Measurements from ENCODE around the gene ARMC7. TPM values are rescaled to one million over a fixed set of nuclear protein-coding genes. Genes with fewer than 3 reads are reported as not detected.
A peak's percentile ranks its signal among the peaks of the same experiment; 100 is the strongest.

ARMC7 gene
- total RNA-seq, 1 donor from 2014 or later, result 2.4 TPM

DNA sequence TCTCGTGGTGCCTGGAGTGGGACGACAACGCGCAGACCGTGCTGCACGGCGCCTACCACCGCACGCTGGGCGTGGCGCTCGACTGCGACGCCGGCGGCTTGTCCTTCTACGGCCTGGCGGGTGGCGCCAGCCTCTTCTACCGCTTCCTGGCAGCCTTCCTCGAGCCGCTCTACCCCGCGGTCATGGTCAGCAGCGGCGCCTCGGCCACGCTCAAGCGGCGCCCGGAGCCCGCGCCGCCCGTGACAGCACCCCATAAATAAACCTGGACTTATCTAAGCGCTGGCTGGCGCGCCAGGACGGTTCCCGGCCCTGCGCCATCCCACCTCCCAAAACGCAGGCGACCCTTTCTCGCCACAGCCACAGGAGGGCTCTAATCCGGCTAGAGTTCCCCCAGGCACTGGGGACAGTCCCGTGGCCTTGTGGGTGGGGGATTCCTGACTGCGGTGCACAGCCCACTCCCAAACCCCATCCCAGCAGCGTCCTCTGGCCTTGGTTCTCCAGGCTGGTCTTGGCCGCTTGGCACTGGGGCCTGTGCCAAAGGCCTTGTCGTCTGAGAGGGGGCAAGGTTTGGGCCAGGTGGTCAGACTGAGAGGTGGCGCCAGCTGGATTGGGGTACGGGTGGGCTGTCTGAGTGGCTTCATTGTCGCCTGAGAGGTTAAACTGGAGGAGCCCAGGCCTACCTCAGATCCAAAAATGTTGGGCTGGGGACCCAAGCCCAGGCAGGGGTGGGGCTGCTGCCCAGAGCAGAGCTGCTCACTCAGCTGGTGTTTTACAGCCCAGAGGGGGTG, 32.1 kb upstream of the ARMC7 start:
- FAIRE-seq (no peak), DNase-seq (ENCODE audit: low spot score in 2 of 2) (peak; percentile 69 to 79)

DNA sequence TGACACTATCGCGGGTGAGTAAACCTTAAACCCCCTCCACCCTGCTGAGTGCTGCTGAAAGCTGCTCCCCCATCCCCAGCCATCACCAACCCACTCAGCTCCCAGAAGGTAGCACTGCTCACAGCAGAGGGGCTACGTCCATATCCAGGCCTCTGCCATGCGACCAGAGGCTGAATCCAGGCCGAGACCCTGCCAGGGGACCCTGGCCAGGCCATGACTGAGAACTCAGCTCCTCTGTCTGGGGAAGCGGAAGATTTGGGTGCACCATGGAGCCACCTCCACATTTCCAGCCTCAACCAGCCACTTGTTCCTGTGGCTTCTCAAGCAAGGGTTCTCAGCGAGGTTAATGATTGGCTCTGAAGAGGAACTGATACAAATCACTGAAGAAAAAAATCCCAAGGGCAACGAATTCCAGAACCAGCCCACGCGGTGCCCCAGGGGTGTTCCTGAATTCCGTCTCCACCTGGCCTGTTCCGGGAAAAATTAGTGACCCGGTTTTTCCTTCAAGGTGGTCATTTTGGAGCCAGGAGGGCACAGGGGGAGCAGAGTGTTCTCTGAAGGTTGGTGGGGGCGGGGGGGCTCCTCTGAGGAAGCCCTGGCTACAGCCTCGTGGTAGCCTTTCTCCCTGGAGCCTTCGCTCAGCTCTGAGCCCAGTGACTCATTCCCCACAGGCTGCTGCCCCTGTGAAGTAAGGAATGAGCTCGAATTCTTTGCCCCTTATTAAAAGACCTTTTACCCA, 31.3 kb upstream of the ARMC7 start:
- no peak for DNase-seq (ENCODE audit: low spot score in 2 of 2)
- no peak for FAIRE-seq

DNA sequence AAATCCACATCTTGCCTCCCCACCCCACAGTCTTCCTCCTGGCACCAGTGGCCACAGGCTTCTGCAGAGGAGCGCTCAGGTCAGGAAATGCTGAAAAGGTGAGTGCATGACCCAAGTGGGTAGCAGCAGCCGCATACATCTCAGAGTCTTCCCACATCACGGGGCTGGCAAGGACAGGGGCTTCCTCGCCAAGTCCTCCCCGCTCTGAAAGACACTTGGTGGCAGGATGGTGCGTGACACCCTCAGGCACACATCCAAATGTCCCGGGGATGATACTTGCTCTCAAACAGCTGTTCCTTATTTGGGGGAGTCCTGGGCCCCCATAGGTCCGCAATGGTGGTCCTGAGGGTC, 30.8 kb upstream of the ARMC7 start:
- DNase-seq (ENCODE audit: low spot score in 2 of 2), result no peak
- no peak for FAIRE-seq

- no peak for FAIRE-seq
Measured at GRCh38 chr17:75081611-75082540, 27.9 kb upstream of the ARMC7 start.

GRCh38 chr17:75082683-75083082, 27.1 kb upstream of the ARMC7 start:
- no peak for DNase-seq (ENCODE audit: low spot score in 2 of 2)
- FAIRE-seq, result no peak

More at GRCh38 chr17:75081611-75082540, 27.9 kb upstream of the ARMC7 start:
- DNase-seq (ENCODE audit: low spot score in 2 of 2), result no peak

- FAIRE-seq (no peak), DNase-seq (ENCODE audit: low spot score in 2 of 2) (no peak)
Measured at GRCh38 chr17:75084039-75084660, 25.6 kb upstream of the ARMC7 start.

GRCh38 chr17:75086496-75087181, 23.1 kb upstream of the ARMC7 start:
- no peak for DNase-seq (ENCODE audit: low spot score in 2 of 2)
- FAIRE-seq, result no peak

GRCh38 chr17:75087182-75087557, 22.6 kb upstream of the ARMC7 start:
- FAIRE-seq, result no peak

DNA sequence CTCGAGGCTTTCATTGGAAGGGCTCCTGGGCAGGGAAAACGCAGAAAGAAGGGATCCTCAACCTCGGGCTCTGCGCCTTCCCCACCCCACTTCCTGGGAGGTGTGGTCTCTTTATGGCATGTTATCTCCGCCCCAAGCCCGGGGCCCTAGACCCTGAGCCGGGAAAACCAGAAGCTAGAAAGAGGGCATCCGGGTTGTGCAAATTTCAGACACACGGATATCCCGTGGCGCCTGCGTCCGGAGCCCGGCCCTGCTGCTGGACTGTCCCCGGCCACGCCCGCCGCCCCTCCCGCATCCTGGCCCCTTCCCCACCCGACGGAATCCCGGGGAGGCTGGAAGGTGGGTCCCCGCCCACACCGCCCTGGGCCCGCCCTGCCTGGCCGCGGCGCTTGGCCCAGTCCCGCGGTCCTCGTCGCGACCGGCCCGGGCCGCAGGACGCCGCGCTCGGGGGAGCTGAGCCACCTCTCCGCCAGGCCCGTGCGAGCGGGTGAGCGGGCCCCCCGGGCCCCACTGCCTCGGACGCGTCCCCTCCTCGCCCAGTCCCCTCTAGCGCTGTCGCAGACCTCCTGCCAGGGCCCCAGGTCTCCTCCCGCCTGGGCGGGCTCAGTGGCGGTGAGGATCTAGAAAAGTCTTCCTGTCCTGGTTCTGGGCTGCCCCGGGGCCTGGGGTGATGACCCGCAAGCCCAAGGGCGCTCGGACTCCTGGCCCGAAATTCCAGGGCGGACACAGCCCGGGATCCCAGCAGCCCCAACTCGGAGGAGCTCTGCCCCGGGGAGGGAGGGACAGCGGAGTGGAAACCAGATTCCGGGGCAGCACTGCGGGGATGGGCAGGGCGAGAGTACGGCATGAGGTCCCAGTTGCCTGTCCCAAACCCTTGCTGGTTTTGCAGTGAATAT, 22.0 kb upstream of the ARMC7 start, which contains the start of gene SLC16A5:
Gene SLC16A5, plus strand, starts transcription at position 397 of the 896 bp plus-strand sequence. CDS start 5,683 bp downstream, outside the sequence.
- FAIRE-seq (no peak), DNase-seq (ENCODE audit: low spot score in 2 of 2) (no peak)

More at GRCh38 chr17:75087182-75087557, 22.6 kb upstream of the ARMC7 start:
- no peak for DNase-seq (ENCODE audit: low spot score in 2 of 2)

DNA sequence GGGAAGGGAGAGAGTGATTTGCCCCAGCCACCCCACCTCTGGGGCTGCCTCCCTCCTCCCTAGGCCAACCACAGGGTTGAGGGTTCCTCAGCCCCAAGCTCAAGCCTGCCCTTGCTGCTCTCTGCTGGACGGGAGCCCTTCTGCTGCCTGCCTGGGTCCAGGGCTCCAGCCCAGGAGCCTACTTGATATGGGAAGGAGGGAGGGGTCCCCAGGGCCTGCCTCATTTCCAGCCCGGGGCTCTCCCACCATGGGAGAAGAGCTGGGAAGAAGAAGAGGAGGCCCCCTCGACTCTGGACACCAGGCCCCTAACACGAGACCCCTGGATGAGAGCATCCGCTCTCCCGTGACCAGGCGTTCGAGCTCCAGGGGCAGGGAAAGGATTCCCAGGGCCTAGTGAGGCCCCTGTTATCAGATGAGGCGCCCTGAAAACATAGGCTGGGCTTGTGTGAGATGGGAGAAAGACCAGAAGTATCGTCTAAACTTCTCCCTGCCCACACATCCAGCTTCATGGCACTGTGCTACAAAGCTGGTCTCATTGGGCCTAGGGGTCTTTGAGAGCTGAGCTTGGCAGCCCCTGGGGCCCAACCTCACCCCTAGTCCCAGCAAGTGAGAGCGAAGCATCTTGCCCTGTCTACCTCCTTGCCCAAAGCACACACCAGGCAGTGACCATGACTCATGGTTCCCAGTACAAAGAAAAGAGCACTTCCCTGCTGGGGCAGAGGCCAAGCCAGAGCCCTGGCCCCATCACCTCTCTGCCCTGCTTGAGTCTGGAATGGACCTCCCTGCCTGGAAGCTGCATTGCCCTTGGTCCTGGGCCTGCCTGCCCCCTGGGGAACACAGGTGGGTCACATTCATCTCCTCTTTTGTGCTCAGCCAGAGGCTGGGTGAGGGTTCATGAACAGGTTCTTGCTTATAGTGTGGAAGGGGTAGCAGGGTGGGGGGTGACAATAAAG, 21.0 kb upstream of the ARMC7 start:
- DNase-seq (ENCODE audit: low spot score in 2 of 2) (no peak), FAIRE-seq (no peak)

DNA sequence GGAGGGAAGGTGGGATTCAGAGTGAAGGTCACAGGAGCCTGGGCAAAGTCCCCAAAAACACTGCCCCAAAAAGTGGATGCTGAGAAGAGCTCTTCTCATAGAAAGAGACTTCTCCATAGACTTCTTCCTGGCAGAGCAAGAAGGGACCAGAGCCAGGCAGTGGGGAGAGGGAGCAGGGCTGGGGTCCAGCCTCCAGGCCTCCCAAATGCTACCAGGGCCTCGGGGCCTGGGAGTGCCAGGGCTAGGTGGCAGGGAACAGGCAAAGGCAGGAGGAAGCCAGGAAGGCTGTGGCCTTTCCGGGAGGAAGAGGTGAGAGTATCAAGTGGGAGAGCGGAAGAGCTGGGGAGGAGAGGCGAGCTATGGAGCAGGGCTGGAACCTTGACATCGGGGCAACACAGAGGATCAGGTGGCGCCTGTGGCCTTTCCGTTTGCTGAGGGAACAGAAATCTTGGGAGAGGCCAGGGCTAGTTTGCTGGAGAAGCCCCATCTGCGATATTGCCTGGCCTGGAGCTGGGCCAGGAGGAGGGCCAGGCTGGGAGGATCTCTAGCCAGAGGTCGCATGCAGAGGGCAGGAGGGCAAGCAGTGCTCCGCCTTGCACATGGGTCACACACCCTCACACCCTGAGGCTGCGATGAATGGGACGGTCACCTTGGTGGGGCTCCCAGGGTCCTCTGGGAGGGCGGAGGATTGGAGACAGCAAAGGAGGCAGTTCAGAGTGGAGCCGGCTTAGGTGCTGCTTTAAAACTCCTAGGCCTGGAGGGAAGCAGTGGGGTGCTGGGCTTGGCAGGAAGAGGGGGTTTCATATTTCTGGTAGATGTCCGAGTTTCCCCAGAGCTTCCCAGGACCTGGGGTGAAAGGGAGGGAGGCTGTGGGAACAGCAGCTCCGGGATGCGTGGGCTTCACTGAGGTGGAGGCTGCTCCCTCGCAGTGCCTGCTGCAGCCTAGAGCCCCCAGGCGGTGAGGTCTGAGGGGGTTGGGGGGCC, 18.6 kb upstream of the ARMC7 start:
- DNase-seq (ENCODE audit: low spot score in 2 of 2) (no peak), FAIRE-seq (no peak)

DNA sequence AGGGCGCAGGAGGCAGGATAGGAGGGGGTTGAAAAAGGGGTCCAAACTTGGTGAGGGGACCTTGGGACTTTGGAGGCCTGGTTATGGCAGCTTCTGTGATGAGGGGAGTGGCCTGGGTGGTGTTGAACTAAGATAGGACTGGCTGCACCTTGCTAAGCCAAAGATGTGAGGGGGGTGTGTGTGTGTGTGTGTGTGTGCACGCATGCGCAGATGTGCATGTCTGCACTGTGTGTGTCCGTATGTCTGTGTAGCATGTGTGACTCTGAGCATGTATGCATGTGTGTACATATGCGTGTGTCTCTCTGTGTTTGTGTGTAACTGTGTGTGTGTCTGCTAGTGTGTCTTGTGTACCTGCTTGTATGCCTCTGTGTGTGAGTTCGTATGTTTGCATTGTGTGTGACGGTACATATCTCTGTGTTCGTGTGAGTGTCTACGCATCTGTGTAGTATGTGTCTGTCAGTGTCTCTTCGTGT, 17.9 kb upstream of the ARMC7 start:
- FAIRE-seq, result no peak
- DNase-seq (ENCODE audit: low spot score in 2 of 2), result no peak

GRCh38 chr17:75093548-75094158, 16.1 kb upstream of the ARMC7 start:
- DNase-seq (ENCODE audit: low spot score in 2 of 2) (no peak), FAIRE-seq (no peak)

DNA sequence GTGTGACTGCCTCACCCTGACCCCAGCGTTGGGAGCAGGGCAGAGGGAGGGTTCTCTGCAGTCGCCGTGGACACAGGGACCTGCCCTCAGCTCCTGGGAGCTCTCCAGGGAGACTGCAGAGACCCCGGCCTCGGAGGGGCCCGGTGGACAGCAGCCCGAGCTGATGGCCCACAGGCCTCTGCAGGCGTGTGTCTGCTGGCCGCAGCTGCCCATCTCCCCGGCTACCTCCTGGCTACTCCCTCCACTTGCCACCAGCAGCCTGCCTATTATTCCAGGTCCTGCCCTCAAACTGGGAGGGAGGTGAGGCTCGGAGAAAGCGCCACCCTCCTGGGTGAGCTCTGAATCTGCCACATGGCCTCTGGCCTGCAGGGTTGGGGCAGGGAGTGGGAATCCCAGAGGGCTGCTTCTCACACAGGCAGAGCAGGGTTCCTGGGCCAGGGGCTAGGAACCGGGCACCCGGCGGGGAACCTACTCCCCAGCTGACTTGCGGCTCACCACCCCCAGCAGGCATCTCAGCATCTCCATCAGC, 14.8 kb upstream of the ARMC7 start:
- DNase-seq (ENCODE audit: low spot score in 2 of 2), result no peak
- no peak for FAIRE-seq

- no peak for FAIRE-seq
Measured at GRCh38 chr17:75096082-75096625, 13.6 kb upstream of the ARMC7 start.

More at GRCh38 chr17:75096082-75096625, 13.6 kb upstream of the ARMC7 start:
- no peak for DNase-seq (ENCODE audit: low spot score in 2 of 2)

Data from frontal cortex (tissue), 4 donors.